GM18858 (cell line): ENCODE data around the gene LARGE1.

Experiments used
- ATAC-seq: cut with Tn5 transposase; IDR thresholded peaks from one replicate; pipeline ENCODE4 v1.9.1; 2021; ENCODE audit not compliant: unreplicated experiment

LARGE1 gene

DNA sequence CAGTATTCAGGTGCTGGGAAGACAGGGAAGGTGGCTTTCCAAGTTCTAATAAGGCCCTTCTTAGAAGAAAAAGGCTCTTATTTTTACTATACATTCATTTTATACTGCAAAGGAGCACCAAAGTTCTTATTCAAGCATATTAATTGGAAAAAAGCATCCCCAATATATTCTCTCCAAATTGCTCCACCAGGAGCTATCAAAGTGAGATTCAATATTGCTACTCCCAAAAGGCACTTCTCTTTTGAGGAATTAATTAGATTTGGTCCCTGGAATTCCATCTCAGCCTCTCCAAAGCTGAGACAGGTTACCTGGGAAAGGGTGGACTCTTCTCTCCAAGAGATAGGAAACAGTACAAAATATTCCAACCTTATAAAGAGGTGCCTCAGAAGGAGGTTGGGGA is 134.1 kb downstream of the LARGE1 start:
- no peak for ATAC-seq

- no peak for ATAC-seq
Observed at GRCh38 chr22:33785283-33785968, 134.8 kb downstream of the LARGE1 start.

DNA sequence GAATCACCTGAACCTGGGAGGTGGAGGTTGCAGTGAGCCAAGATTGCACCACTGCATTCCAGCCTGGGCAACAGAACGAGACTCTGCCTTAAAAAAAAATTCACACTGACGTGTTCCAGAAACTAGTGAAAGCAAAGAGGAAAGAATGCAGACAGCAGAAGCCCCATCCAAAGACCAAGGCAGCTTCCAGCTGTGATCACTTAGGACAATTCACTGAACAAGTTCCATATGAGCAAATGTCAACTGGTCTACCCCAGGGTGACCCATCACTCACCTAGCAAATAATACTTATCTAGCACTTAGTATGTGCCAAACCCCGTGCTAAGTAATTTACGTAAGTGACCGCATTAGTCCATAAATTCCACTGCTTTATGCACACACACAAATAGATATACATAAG is 138.9 kb downstream of the LARGE1 start:
- ATAC-seq: no peak

GRCh38 chr22:33780531-33781136 is 139.6 kb downstream of the LARGE1 start:
- no peak for ATAC-seq

DNA sequence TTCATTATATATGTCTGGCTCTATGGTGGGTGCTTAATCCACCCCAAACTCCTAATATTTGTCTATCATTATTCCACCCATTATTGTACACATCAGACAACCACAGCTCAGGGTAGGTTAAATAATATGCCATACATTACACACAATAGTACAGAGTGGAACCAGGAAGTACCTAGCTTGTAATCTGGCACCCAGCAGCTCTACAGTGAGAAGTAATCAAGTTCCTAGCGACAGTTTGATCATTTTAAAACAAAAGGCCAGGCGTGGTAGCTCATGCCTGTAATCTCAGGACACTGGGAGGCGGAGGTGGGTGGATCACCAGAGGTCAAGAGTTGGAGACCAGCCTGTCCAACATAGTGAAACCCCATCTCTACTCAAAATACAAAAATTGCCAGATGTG is 141.0 kb downstream of the LARGE1 start:
- no peak for ATAC-seq

DNA sequence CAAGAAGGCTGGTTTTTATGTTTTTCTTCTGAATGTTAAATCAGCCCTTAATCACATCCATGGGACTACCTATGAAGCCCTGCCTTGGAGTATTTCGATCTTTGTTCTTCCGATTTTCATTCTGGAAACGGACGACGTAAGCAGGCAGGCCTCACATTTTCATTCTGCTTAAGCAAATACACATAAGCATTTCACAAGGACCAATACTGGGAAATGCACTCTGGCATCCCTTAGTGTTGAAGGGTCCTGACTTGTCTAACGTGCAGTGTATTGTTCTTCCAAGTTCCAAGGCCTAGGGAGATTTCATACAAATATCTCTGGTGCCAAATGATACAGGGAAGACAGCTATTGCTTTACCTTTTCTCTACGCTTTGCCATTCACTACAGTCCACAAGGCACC is 143.8 kb downstream of the LARGE1 start:
- no peak for ATAC-seq

DNA sequence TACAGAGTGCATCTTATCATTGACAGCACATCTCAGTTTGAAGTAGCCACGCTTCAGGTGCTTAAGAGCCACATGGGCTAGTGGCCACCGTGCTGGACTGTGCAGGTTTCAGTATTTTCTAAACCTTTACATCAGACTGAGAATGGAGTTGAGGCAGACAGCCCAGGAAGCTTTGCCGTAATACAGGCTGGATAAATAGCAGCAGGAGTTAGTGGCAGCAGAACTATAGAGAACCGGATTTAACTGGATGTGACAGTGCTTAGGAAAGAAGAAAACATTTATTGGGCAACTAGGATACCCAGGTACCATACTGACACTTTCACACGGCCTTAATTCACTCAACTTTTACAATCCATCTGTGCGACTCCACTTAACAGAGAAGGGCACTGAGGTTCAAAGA is 145.5 kb downstream of the LARGE1 start:
- no peak for ATAC-seq

- no peak for ATAC-seq
Observed at GRCh38 chr22:33772745-33773144, 147.5 kb downstream of the LARGE1 start.

DNA sequence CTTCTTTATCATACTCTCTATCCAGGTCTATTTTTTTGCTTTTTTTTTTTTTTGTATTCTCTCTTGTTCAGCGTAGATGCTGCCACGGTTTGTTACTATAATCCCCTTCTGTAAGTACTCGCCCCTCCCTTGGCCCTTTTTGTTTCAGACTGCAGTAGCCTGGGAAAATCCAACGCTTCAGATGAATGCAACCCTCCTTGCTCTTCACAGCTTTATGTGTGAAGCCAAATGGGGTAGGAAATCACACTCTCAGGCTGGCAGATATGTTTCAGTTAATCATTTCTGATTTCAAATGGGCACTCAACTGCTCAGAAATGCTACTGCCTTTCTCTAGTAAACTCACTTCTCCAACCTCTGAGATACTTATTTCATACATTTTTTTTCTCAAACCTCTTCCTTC is 149.1 kb downstream of the LARGE1 start:
- ATAC-seq: no peak

GRCh38 chr22:33770723-33771122 is 149.6 kb downstream of the LARGE1 start:
- no peak for ATAC-seq

DNA sequence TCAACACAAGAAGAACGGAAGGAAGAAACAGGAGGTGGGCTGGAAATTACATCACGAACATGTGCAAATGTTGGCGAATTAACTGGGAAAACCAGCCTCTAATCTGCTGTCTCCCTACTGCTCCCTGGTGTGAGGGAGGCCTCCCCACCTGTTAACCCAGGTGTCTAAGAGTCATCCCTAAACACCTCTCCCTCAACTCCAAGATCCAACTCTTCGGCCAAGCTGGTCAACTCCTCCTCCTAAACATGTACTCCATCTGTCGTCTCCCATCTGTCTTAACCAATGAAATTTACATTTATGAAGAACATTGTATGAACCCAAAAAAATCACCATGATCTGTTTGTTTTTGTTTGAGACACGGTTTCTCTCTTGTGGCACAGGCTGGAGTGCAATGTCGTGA is 154.2 kb downstream of the LARGE1 start:
- ATAC-seq: no peak

GRCh38 chr22:33758961-33759360 is 161.3 kb downstream of the LARGE1 start:
- no peak for ATAC-seq

GRCh38 chr22:33757802-33758483 is 162.3 kb downstream of the LARGE1 start:
- no peak for ATAC-seq

DNA sequence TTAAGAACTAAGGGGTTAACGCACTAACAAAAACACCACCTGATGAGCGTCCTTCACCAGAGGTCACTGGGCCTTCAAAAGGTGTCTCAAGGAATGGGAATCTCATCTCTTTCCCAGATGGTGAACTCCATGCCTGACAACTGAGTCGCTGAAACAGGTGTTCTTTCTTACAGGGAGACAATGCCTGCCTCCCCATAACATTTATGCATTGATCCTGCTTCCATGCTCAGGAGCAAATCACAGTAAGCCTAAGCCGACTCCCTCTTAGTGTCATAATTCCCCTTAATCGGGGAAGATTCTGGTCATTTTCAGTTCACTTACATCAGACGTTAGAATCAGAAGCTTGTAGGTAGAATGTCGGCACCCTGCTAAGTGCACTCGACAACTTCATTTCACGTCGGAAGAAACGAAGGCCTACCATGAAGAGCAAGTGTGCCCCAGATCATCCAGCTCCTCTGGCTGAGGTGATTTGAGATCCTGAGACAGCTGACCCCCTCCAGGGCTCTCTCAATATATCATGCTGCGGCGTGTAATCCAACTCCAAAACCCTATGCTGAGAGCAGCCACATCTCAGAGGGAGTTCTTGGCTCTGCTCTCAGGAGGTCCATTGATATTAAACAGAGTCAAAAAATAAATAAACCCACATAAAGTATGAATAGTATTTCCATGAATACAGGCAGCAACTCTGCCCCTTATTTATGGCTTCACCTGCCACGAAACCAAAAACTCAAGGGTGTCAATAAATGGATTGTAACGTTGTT is 163.1 kb downstream of the LARGE1 start:
- ATAC-seq: no peak

DNA sequence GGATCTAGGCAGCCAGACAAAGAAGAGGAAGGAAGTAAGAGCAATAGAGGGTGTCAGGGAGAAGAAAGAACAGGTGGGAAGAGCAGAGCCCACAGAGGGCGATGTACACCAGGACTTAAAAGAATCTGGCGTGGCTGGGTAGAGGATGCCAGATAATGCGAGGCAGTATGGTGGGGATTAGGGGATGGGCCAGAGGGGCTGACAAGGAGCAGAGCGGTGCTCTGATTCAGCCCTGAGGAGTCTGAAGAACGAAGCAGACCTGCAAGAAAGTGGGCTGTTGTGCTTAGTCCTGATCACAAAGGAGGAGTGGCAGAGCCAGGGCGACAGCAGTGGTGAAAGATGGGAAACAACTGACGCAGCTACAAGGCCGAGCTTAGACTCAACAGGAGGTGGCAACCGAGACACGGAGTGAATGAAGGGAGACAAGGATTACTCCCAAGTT is 163.7 kb downstream of the LARGE1 start:
- ATAC-seq: no peak

- ATAC-seq: no peak
Observed at GRCh38 chr22:33748714-33749113, 171.6 kb downstream of the LARGE1 start.

DNA sequence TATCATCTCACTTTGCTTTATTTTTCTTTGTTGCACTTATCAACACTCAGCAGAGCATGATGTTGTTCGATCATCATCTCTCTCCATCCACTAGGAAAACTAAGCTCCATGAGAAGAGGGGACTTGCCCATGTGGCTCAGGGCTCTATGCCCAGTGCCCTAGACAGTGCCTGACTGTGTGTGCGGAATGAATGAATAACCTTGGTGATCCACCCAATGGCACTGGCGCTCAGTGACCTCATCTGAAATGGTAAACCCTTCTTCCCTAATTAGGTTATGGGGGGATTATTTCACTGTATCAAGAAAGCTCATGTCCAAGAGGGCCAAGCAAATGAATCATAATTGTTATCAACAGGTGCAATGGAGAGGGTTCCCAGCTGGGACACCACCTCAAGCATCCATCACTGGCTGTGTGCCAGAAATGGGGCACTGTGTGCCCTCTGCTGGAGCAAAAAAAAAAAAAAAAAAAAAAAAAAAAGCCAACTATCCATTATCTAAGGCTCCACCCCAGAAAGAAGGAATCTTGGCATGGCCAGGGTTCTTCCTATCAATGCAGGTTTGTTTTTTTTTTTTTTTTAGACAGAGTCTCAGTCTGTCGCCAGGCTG is 172.6 kb downstream of the LARGE1 start:
- no peak for ATAC-seq

GRCh38 chr22:33747029-33747428 is 173.2 kb downstream of the LARGE1 start:
- ATAC-seq: no peak

DNA sequence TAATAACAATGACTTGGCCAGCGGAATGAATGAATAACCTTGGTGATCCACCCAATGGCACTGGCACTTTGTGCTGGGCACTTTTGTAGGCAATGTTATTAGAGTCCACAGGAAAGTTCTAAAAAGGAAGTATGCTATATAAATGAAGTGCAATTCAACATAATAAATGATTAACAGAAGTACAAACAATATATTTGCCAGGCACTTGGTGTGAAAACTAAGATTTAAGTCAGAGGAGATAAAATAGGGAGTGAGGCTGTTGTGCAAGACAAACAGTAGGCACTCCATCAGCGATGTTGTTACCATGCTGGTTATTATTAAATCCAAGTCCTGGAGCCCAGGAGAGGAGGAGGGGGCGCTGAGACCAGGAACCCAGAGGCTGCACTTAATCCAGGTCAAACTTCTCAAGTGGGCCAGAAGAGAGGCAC is 173.8 kb downstream of the LARGE1 start:
- no peak for ATAC-seq

DNA sequence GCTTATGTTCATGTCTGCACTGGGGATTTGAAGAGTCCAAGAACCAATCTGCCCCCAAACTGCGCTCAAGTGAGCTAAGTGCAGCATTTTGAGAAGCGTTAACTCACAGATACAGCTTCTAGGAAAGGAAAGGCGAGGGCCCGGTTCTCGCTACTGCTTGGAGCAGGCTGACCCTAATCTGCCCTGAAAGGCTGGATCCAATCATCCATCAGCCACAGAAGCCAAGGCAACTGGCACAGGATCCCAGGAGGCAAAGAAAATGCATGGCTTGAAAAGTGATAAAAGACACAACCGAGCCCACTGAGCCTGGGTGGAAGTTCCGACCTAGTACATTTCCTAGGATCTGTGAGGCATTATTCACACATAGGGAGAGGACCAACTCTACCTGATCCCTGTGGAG is 174.8 kb downstream of the LARGE1 start:
- no peak for ATAC-seq

- ATAC-seq: no peak
Observed at GRCh38 chr22:33743756-33744155, 176.5 kb downstream of the LARGE1 start.
